ENCODE data around the gene SNX33.

- no peak for TF ChIP-seq EZH2 (IDR thresholded peaks at IDR 0.05)
- no peak; the same call in 1 of the 2 replicates for TF ChIP-seq POLR2AphosphoS5 (IDR thresholded peaks at IDR 0.05; ENCODE audit: borderline replicate concordance, low read depth, low read length)
- TF ChIP-seq FOXP2 (optimal IDR thresholded peaks at IDR 0.05; ENCODE audit: control extremely low read depth, extremely low read length, insufficient read depth), result no peak
Observed at GRCh38 chr15:75647370-75648155, at the start of gene SNX33.

All from SK-N-MC (cell line).